Testis (tissue), 2 donors: ENCODE data around the gene TM4SF4.

Experiments
- CTCF ChIP-seq, 3 experiments: fragments of 450-650 bp in 2 of 3; fragments of 200-600 bp in 1 of 3; sonication (generic) in 1 of 3; IDR thresholded peaks; one replicate each; pipeline ENCODE4 v1.5.1; 2016 to 2019; ENCODE audit warnings: antibody characterized with exemption in 3 of 3, mild to moderate bottlenecking in 2 of 3, moderate library complexity in 1 of 3
- POLR2A ChIP-seq: fragments of 450-650 bp; IDR thresholded peaks from one replicate; pipeline ENCODE4 v1.6.1; 2017; ENCODE audit warnings: antibody characterized with exemption, mild to moderate bottlenecking, moderate library complexity

GRCh38 chr3:149479621-149480325 is 5.3 kb downstream of the TM4SF4 start:
- no peak for TF ChIP-seq CTCF (IDR thresholded peaks at IDR 0.05)
- no peak for TF ChIP-seq POLR2A
